Fibroblast of lung (primary cell): ENCODE results near the gene THOC6. TPM values are rescaled to one million over a fixed set of nuclear protein-coding genes. Genes with fewer than 3 reads are reported as not detected.

Experiments used
- DNase-seq, 2 donors: peaks; one replicate each; pipeline versions ENCODE4 v3.0.0 to v3.0.0-alpha.2; 2010; ENCODE audit warnings: low read depth in 2 of 2
- H2AFZ ChIP-seq: 2 replicates; pipeline ENCODE4 v1.5.1; 2012; ENCODE audit warnings: low read length, control low read depth, inconsistent platforms
- H3K27ac ChIP-seq: 2 replicates; pipeline ENCODE4 v1.5.1; 2011; ENCODE audit warnings: low read length, control low read depth; ENCODE audit not compliant: insufficient read depth
- H3K27me3 ChIP-seq: 2 replicates; pipeline ENCODE4 v1.5.1; 2011; ENCODE audit warnings: mild to moderate bottlenecking, low read length; ENCODE audit not compliant: control insufficient read depth, insufficient read depth
- H3K36me3 ChIP-seq: 2 replicates; pipeline ENCODE4 v1.5.1; 2011; ENCODE audit warnings: low read length; ENCODE audit not compliant: control insufficient read depth, insufficient read depth
- H3K4me1 ChIP-seq: 2 replicates; pipeline ENCODE4 v1.5.1; 2011; ENCODE audit warnings: low read length; ENCODE audit not compliant: control insufficient read depth, insufficient read depth; ENCODE audit errors: extremely low read depth
- H3K4me2 ChIP-seq: 2 replicates; pipeline ENCODE4 v1.5.1; 2011; ENCODE audit warnings: low read length, control low read depth; ENCODE audit not compliant: insufficient read depth; ENCODE audit errors: extremely low read depth
- H3K4me3 ChIP-seq, 4 experiments: fragments of 200-600 bp in 1 of 4; sonication (generic) in 1 of 4; replicated peaks in 1 of 4; 2 replicates each; pipeline ENCODE4 v1.5.1; 2011 to 2016; ENCODE audit warnings: low read length in 4 of 4, low read depth in 3 of 4, mild to moderate bottlenecking in 3 of 4, control low read depth in 2 of 4, inconsistent platforms in 1 of 4, mixed read lengths in 1 of 4; ENCODE audit not compliant: insufficient read depth in 1 of 4; ENCODE audit errors: control extremely low read depth in 1 of 4
- H3K79me2 ChIP-seq: 2 replicates; pipeline ENCODE4 v1.5.1; 2012; ENCODE audit warnings: mild to moderate bottlenecking, low read length, inconsistent platforms; ENCODE audit not compliant: control insufficient read depth, insufficient read depth
- H3K9ac ChIP-seq: 2 replicates; pipeline ENCODE4 v1.5.1; 2011; ENCODE audit warnings: mild to moderate bottlenecking, low read length, control low read depth; ENCODE audit not compliant: insufficient read depth
- H3K9me3 ChIP-seq: 2 replicates; pipeline ENCODE4 v1.5.1; 2012; ENCODE audit warnings: low read depth, low read length; ENCODE audit not compliant: control insufficient read depth, insufficient read depth
- H4K20me1 ChIP-seq: 2 replicates; pipeline ENCODE4 v1.5.1; 2011; ENCODE audit warnings: low read length; ENCODE audit not compliant: control insufficient read depth, insufficient read depth; ENCODE audit errors: extremely low read depth
- CTCF ChIP-seq, 2 donors: IDR thresholded peaks in 1 of 2; conservative IDR thresholded peaks in 1 of 2; 1 replicate in 1 of 2; 2 replicates in 1 of 2; pipeline ENCODE4 v1.5.1; 2011 to 2012; ENCODE audit warnings: low read length in 2 of 2, control low read depth in 1 of 2, inconsistent platforms in 1 of 2, low read depth in 1 of 2, mild to moderate bottlenecking in 1 of 2
- EZH2 ChIP-seq: IDR thresholded peaks from 2 replicates; pipeline ENCODE4 v1.5.1; 2012; ENCODE audit warnings: low read length, control low read depth, mild to moderate bottlenecking; ENCODE audit errors: missing control alignments
- polyA plus RNA-seq, 2 donors: library from polyadenylated mRNA; depleted of rRNA in 1 of 2; stranded (reverse) in 1 of 2; unstranded in 1 of 2; fragments of >200 nt; gene quantifications; 2 replicates each; pipeline ENCODE4 v1.2.1, GENCODE V29; 2011 to 2012; ENCODE audit warnings: missing spikeins in 1 of 2
- total RNA-seq: library from RNA; depleted of rRNA; stranded (reverse); fragments of >200 nt; gene quantifications from 2 replicates; pipeline ENCODE4 v1.2.1, GENCODE V29; 2014

THOC6 gene
- total and polyA plus RNA-seq, 2 donors (not counting 1 experiment from before 2014, with no cell fraction given) = 17.6 to 26.6 TPM

- Histone ChIP-seq H3K79me2 (no peaks in the 10 kb centered on the region), H3K9me3 (no peaks in the 10 kb centered on the region), H2AFZ (no peak overlapping the region), H3K27ac (no peak overlapping the region), H3K27me3 (peaks cover 16% of the 10 kb centered on the region), H3K4me1 (no peaks in the 10 kb centered on the region), H4K20me1 (no peaks in the 10 kb centered on the region), H3K4me2 (no peak overlapping the region), H3K4me3 (no peak overlapping the region), H3K9ac (no peak overlapping the region), H3K36me3 (no peaks in the 10 kb centered on the region)
- DNase-seq = no peak
- no peak for TF ChIP-seq EZH2
- TF ChIP-seq CTCF (conservative IDR thresholded peaks at IDR 0.05 in 1 of 2, IDR thresholded peaks at IDR 0.05 in 1 of 2; ENCODE audit: low read depth in 1 of 2, low read length in 2 of 2) = no peak
Measured at GRCh38 chr16:3076577-3076976, 52.7 kb downstream of the THOC6 start.

Other genes starting within 250 kb of the THOC6 start
- gene ELOB, start 246.8 kb upstream of the THOC6 start, total RNA-seq = 227 and 436 TPM in 2 replicates
- gene ELOB, start 246.8 kb upstream of the THOC6 start, polyA plus RNA-seq = 124 and 165 TPM in 2 replicates
- not detected in 2 replicates for gene PRSS33, start 236.5 kb upstream of the THOC6 start, total RNA-seq
- not detected in 2 replicates for gene PRSS33, start 236.5 kb upstream of the THOC6 start, polyA plus RNA-seq
- gene PRSS41, start 225.6 kb upstream of the THOC6 start, total RNA-seq = not detected in 2 replicates
- gene PRSS41, start 225.6 kb upstream of the THOC6 start, polyA plus RNA-seq = not detected in 2 replicates
- gene PRSS21, start 206.8 kb upstream of the THOC6 start, total RNA-seq = 0.17 and 0.77 TPM in 2 replicates
- gene PRSS21, start 206.8 kb upstream of the THOC6 start, polyA plus RNA-seq = 0.15 and 0.22 TPM in 2 replicates
- not detected in 2 replicates for gene ZG16B, start 193.7 kb upstream of the THOC6 start, total RNA-seq
- gene ZG16B, start 193.7 kb upstream of the THOC6 start, polyA plus RNA-seq = 0.14 TPM in 1 of 2 replicates, not detected in the other
- gene PRSS22, start 165.9 kb upstream of the THOC6 start, total RNA-seq = 0.17 TPM in 1 of 2 replicates, not detected in the other
- gene PRSS22, start 165.9 kb upstream of the THOC6 start, polyA plus RNA-seq = not detected in 2 replicates
- gene FLYWCH2, start 140.8 kb upstream of the THOC6 start, total RNA-seq = 55.2 and 56.8 TPM in 2 replicates
- 18.1 and 21.2 TPM in 2 replicates for gene FLYWCH2, start 140.8 kb upstream of the THOC6 start, polyA plus RNA-seq
- 44.4 and 58.5 TPM in 2 replicates for gene FLYWCH1, start 112.1 kb upstream of the THOC6 start, total RNA-seq
- gene FLYWCH1, start 112.1 kb upstream of the THOC6 start, polyA plus RNA-seq = 12.0 and 16.4 TPM in 2 replicates
- not detected in 2 replicates for gene KREMEN2, start 59.8 kb upstream of the THOC6 start, total RNA-seq
- gene KREMEN2, start 59.8 kb upstream of the THOC6 start, polyA plus RNA-seq = not detected in 2 replicates
- 1.0 and 1.5 TPM in 2 replicates for gene PAQR4, start 54.7 kb upstream of the THOC6 start, total RNA-seq
- 3.0 and 8.7 TPM in 2 replicates for gene PAQR4, start 54.7 kb upstream of the THOC6 start, polyA plus RNA-seq
- gene PKMYT1, start 43.6 kb upstream of the THOC6 start, total RNA-seq = 0.26 and 1.2 TPM in 2 replicates
- gene PKMYT1, start 43.6 kb upstream of the THOC6 start, polyA plus RNA-seq = 2.7 and 8.3 TPM in 2 replicates
- not detected in 2 replicates for gene CLDN9, start 11.1 kb upstream of the THOC6 start, total RNA-seq
- gene CLDN9, start 11.1 kb upstream of the THOC6 start, polyA plus RNA-seq = not detected in 2 replicates
- 0.26 TPM in 1 of 2 replicates, not detected in the other for gene CLDN6, start 5.9 kb upstream of the THOC6 start, total RNA-seq
- gene CLDN6, start 5.9 kb upstream of the THOC6 start, polyA plus RNA-seq = 0.03 TPM in 1 of 2 replicates, not detected in the other
- 159 and 196 TPM in 2 replicates for gene TNFRSF12A, start 3.7 kb upstream of the THOC6 start, total RNA-seq
- 80.7 and 110 TPM in 2 replicates for gene TNFRSF12A, start 3.7 kb upstream of the THOC6 start, polyA plus RNA-seq
- gene HCFC1R1, start 93 bp upstream of the THOC6 start, total RNA-seq = 36.0 and 75.5 TPM in 2 replicates
- 44.9 and 58.0 TPM in 2 replicates for gene HCFC1R1, start 93 bp upstream of the THOC6 start, polyA plus RNA-seq
- not detected in 2 replicates for gene BICDL2, start 12.9 kb downstream of the THOC6 start, total RNA-seq
- gene BICDL2, start 12.9 kb downstream of the THOC6 start, polyA plus RNA-seq = 0.05 TPM in 1 of 2 replicates, not detected in the other
- gene MMP25, start 22.5 kb downstream of the THOC6 start, total RNA-seq = not detected in 2 replicates
- gene MMP25, start 22.5 kb downstream of the THOC6 start, polyA plus RNA-seq = 0.02 and 0.03 TPM in 2 replicates
- 4.4 and 5.1 TPM in 2 replicates for gene IL32, start 41.6 kb downstream of the THOC6 start, total RNA-seq
- 1.4 and 4.1 TPM in 2 replicates for gene IL32, start 41.6 kb downstream of the THOC6 start, polyA plus RNA-seq
- not detected in 2 replicates for gene ZSCAN10, start 75.3 kb downstream of the THOC6 start, total RNA-seq
- gene ZSCAN10, start 75.3 kb downstream of the THOC6 start, polyA plus RNA-seq = 0.02 TPM in 1 of 2 replicates, not detected in the other
- 16.0 and 16.4 TPM in 2 replicates for gene ZNF205, start 88.6 kb downstream of the THOC6 start, total RNA-seq
- 3.4 and 4.4 TPM in 2 replicates for gene ZNF205, start 88.6 kb downstream of the THOC6 start, polyA plus RNA-seq
- gene ZNF213, start 111.0 kb downstream of the THOC6 start, total RNA-seq = 5.9 and 8.8 TPM in 2 replicates
- gene ZNF213, start 111.0 kb downstream of the THOC6 start, polyA plus RNA-seq = 0.43 and 0.52 TPM in 2 replicates
- not detected in 2 replicates for gene OR1F1, start 164.2 kb downstream of the THOC6 start, total RNA-seq
- 0.07 and 0.23 TPM in 2 replicates for gene OR1F1, start 164.2 kb downstream of the THOC6 start, polyA plus RNA-seq
- 8.0 and 8.1 TPM in 2 replicates for gene ZNF200, start 211.1 kb downstream of the THOC6 start, total RNA-seq
- gene ZNF200, start 211.1 kb downstream of the THOC6 start, polyA plus RNA-seq = 5.1 and 5.9 TPM in 2 replicates
- under 0.01 and 0.17 TPM in 2 replicates for gene MEFV, start 232.6 kb downstream of the THOC6 start, total RNA-seq
- gene MEFV, start 232.6 kb downstream of the THOC6 start, polyA plus RNA-seq = not detected in 2 replicates